Epithelial cell of proximal tubule (primary cell): Measurements from ENCODE around the gene ROBO2. TPM values are rescaled to one million over a fixed set of nuclear protein-coding genes. Genes with fewer than 3 reads are reported as not detected.

Source experiments
- DNase-seq: peaks from one replicate; pipeline ENCODE4 v3.0.0-alpha.2; 2011; ENCODE audit warnings: low read depth
- H3K4me3 ChIP-seq: 2 replicates; pipeline ENCODE4 v1.5.1; 2011; ENCODE audit warnings: low read depth, mild to moderate bottlenecking, low read length
- total RNA-seq: library from RNA; depleted of rRNA; stranded (reverse); fragments of >200 nt; gene quantifications from 2 replicates; pipeline ENCODE4 v1.2.3, GENCODE V29; 2015
- TF ChIP-seq, protein P1 (sequence below): conservative IDR thresholded peaks from 2 replicates; pipeline ENCODE4 v1.5.1; 2012; ENCODE audit warnings: low read depth, mild to moderate bottlenecking, low read length

Gene ROBO2
- total RNA-seq, 1 donor from 2014 or later, result 0.52 TPM

DNA sequence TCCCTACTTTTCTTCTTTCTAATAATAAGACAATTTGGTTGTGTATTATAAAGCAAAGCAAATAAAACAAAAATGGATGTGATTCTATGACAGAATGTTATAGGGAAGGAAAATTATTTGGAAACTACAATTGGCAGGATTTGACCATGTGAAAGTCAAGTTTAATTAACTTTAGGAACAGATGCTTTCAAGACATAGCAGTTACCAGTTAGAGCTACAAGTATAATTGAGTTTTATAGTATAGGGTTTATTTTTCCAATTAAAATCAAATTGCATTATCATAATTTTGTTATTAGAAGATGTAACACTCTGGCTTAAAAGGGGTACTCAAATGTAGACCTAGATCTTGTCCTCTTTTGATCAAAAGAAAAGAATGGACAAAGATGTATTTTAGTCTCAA, 110.9 kb downstream of the ROBO2 start:
- TF ChIP-seq, protein P1, sequence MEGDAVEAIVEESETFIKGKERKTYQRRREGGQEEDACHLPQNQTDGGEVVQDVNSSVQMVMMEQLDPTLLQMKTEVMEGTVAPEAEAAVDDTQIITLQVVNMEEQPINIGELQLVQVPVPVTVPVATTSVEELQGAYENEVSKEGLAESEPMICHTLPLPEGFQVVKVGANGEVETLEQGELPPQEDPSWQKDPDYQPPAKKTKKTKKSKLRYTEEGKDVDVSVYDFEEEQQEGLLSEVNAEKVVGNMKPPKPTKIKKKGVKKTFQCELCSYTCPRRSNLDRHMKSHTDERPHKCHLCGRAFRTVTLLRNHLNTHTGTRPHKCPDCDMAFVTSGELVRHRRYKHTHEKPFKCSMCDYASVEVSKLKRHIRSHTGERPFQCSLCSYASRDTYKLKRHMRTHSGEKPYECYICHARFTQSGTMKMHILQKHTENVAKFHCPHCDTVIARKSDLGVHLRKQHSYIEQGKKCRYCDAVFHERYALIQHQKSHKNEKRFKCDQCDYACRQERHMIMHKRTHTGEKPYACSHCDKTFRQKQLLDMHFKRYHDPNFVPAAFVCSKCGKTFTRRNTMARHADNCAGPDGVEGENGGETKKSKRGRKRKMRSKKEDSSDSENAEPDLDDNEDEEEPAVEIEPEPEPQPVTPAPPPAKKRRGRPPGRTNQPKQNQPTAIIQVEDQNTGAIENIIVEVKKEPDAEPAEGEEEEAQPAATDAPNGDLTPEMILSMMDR, result no peak
- no peak for DNase-seq
- no peak overlapping the region for H3K4me3 ChIP-seq

DNA sequence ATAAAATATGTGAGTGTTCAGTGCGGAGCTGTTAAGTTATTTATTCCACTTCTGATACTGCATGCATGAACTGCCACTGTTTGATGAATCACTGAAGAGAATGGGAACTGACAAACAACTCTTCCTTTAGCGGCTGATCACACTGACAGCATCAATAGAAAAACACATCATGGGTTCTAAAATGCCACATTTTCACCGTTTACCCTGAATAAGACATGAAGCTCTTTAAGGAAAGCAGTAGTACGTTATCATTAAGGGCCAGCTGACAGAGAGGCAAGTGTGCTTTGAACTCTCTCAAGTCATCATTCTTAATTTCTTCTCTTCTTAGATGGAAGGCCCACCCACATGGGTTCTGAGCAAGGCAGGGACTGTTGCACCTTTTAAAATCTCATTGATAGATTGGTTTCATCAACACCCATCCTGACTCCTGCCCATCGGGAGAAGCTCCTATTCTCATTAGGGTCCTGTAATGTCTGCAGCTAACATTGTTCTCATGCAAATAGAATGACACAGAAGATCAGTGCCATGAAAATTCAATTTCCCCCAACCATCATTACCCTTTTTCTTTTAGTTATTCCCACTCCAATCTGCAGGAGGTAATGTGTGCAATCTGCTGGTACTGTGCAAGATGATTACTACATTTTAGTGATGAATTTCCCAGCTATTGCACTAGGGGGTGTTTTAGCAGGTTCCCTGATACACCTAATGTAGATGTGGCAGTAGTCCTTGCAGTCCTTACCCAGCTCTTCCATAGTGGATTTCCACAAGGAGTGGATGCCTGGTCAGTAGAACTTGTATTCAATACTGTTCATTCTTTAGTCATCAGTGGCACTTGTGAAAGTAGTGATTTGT, 119.1 kb downstream of the ROBO2 start:
- TF ChIP-seq, protein P1, result peak; percentile 34
- H3K4me3 ChIP-seq, result no peak overlapping the region
- no peak for DNase-seq

DNA sequence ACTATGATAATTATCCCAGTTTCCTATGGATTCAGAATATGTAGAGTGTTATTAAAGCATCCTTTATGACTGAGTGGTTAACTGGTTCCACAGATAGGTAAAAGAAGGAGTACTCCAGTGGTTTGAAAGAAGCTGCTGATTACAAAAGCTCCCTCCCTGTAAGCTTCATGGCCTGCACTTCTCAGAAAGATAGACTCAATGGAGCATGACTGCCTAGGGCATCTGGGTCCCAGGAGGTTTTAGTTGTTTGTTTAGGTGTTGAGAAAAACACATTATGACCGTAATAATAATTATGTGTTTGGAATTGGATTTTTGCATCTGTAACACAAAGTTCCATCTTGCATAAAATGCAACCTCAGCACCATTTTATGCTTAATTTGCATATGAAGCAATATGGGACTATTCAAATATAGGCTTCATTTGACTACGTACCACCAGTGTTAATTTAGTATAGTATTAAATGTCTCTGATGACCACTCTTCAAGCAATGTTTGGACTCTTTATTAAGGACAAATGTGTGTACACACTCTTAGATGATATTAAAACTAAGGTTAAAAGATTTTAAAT, 121.1 kb downstream of the ROBO2 start:
- H3K4me3 ChIP-seq, result no peak overlapping the region
- TF ChIP-seq, protein P1, result no peak
- DNase-seq, result no peak

DNA sequence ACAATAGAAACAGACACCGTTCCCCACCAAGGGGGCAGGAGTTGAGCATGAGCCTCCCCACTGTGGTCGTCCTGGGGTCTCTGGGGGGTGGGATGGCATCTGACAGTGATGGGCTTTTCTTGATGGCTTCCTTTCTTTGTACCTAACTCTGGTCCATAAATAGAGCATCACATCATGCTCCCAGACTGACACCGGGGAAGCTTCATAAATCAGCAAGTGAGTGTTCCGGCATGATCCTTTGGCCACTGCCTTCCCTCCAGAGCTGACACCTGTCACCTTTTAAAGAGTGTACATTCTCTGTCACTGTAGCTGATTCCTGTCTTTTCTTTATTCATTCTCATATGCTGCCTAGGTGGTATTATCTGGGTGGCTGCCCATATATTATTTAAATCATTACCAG, 129.9 kb downstream of the ROBO2 start:
- TF ChIP-seq, protein P1, result no peak
- H3K4me3 ChIP-seq, result no peak overlapping the region
- no peak for DNase-seq

DNA sequence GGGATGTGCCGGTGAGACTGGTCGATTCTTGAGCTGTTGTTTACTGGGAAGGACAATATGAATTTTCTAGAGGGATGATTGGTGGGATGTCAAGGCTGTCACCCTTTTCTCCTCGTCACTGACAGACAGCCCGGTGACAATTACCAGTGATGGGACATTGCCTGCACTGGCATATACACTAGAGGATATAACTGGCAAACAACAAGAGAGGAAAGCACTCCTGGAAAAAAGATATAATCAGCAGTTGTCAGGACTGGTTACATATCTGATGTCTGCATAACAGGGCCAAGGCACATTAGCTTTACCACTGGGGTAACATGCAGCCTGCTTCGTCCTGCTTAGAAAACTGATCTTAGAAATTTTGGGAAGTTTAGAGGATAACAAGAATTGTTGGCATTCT, 131.1 kb downstream of the ROBO2 start:
- no peak for DNase-seq
- no peak overlapping the region for H3K4me3 ChIP-seq
- TF ChIP-seq, protein P1, result no peak

DNA sequence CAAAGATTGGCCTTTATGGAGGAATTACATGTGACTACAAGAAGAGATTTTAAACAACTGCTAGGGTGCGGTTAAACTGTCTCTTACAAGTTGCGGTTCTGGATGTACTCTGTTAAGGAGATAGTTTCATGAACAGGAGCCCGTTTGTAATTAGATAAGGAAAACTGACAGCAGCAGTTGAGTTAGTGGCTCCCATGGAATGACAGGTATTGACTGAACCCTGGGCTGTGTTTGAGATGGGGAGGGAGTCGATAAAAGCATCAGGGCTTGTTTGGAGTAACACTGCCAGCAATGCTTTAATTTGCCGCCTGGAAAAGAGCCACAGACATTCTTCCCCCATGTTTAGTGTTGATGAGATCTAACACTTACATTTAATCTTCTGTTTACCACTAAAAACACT, 139.9 kb downstream of the ROBO2 start:
- TF ChIP-seq, protein P1, result no peak
- no peak for DNase-seq
- no peak overlapping the region for H3K4me3 ChIP-seq
